Measurements from ENCODE around the gene ZKSCAN5.
A peak's percentile ranks its signal among the peaks of the same experiment; 100 is the strongest.
"Not testable (repeated sequence)": the region's sequence is repeated elsewhere in the genome, so short reads cannot be mapped to it uniquely, and the experiment has no call there.

Gene ZKSCAN5

DNA sequence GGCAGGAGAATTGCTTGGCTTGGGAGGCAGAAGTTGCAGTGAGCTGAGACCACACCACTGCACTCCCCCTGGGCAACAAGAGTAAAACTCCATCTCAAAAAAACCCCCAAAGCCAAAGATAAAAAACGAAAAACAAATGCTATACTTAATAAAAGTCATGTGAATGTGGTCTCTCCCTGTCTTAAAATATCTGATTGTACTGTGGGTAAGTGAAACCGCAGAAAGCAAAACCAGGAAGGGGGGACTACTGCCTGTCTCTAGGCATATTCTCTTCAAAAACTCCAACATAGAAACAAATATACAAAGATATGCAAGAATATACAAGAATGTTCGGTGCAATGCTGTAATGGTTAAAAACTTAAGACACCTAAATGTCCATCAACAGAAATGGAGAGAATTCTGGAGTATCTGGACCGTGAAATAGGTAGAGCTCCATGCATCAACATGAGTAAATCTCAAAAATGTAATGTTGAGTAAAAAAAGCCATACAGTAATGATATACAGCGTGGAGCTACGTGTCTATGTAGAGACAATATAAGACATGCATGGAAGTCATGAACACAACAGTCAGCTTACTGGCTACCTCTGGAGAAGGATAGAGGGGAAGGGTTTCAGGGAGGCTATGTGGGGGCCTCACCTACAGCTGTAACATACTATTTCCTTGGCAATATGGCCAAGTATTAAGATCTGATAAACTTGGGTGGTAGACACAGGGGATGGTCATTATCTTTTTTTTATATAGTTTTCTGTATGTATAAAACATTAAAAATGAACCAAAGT lies 6.5 kb upstream of the ZKSCAN5 start:
- no peak for DNase-seq (ENCODE audit: low read depth)

DNA sequence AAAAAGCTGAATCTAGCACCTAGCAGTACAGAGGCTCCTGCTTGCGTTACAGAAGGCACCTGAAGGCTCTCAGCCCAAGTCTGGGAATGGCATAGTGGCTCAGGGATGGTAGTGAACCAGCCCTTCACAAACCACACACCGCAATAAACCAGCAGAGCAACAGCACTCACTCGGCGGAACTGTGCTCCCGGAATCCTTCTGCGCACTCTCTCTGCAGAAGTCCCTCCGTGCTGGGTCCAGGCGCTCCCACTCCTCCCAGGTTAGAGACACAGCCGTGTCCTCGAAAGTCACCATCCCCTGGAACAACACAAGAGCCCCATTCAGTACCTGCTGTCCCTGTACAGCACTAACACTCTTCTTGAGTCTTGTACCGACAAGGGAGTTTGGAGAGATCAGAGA lies 5.9 kb upstream of the ZKSCAN5 start:
- DNase-seq (ENCODE audit: low read depth): no peak

- DNase-seq (ENCODE audit: low read depth): no peak
These were observed 5.1 kb upstream of the ZKSCAN5 start for GRCh38 chr7:99499371-99499720.

GRCh38 chr7:99499721-99500636 lies 4.5 kb upstream of the ZKSCAN5 start, which contains the start of gene ZNF394:
Gene ZNF394 (minus strand): TSS chr7:99500281. CDS start chr7:99500093, 188 bp downstream.
- peak; percentile 84 for DNase-seq (ENCODE audit: low read depth)

DNA sequence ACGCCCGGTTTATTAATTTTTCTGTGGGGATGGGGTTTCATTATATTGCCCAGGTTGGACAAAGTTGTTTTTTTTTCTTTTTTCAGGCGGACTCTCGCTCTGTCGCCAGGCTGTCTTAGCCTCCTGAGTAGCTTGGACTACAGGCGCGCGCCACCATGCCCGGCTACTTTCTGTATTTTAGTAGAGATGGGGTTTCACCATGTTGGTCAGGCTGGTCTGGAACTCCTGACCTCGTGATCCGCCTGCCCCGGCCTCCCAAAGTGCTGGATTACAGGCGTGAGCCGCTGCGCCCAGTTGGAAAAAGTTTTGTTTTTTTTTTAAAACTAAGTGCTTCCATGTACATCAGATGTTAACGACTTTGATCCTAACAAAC lies 3.8 kb upstream of the ZKSCAN5 start:
- DNase-seq (ENCODE audit: low read depth): no peak

DNA sequence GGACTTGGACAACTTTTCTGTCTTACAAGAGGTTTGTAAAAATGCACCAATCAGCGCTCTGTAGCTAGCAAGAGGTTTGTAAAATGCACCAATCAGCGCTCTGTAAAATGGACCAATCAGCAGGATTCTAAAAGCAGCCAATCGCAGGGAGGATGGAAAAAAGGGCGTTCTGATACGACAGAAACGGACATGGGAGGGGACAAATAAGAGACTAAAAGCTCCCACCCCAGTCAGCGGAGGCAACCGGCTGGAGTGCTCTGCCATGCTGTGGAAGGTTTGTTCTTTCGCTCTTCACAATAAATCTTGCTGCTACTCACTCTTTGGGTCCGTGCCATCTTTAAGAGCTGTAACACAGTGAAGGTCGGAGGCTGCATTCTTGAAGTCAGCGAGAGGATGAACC lies 3.2 kb upstream of the ZKSCAN5 start:
- not testable (repeated sequence) for DNase-seq (ENCODE audit: low read depth)

- DNase-seq (ENCODE audit: low read depth): peak; percentile 89
These were observed 220 bp upstream of the ZKSCAN5 start for GRCh38 chr7:99504281-99504602.

DNA sequence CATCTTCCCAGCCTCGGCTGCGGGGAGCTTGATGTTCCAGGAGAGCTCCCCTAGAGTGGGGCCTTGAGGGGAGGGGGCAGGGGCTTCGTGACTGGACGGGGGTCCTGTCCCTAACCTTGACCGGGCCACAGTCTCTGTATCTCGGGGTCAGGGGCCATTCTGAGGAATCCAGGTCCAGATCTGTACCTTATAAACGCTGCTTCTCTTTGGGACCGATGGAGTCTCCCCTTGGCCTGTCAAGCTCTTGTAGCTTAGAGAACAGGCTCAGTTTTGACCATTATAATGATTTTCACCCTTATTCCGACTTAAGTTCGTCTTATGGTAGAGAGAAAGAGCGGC lies 831 bp downstream of the ZKSCAN5 start:
- DNase-seq (ENCODE audit: low read depth): no peak

- DNase-seq (ENCODE audit: low read depth): no peak
These were observed 9.6 kb downstream of the ZKSCAN5 start for GRCh38 chr7:99514050-99514449.

DNA sequence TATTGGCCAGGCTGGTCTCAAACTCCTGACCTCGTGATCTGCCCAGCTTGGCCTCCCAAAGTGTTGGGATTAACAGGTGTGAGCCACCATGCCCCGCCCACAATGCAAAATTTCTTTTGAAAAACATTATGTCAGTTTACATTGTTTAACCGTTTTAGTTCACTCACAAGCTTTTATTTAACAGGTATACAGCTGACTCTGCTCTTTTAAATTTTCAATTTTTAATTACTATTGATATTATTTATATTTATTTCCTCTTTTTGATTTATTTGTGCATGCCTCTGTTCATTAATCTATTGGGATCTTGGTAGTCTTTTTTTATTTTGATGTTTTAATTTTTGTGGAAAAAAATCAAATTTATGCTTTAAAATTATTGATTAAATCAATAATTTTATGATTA lies 16.9 kb downstream of the ZKSCAN5 start:
- DNase-seq (ENCODE audit: low read depth): no peak

- no peak for DNase-seq (ENCODE audit: low read depth)
These were observed 21.4 kb downstream of the ZKSCAN5 start for GRCh38 chr7:99525713-99526440.

- no peak for DNase-seq (ENCODE audit: low read depth)
These were observed 26.9 kb downstream of the ZKSCAN5 start for GRCh38 chr7:99531354-99531765.

- DNase-seq (ENCODE audit: low read depth): no peak
These were observed 31.2 kb downstream of the ZKSCAN5 start for GRCh38 chr7:99535667-99536066.

DNA sequence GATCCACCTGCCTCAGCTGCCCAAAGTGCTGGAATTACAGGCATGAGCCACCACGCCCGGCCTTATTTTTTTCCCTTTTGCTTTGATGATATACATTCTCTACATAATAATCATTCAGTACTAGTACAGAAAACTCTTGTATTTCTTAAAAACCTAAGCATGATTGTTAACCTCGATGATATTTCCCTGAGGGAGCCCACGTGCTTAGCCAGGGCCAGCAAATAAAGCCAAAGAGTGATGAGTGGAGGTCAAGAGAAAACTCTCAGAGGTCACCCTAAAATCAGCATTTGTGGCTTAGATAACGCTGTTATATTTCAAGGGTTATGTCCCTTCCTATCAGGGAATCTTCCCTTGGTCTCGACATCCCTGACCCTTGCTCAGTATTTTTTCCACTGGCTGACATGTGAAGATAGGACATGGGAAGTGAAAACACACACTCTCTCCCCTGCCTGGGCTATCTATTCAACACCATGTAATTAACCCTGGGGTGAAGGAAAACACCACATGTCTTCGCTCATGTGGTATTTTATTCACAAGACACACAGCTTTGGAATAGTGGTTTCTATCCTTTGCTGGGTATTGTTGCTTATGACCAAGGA lies 34.9 kb downstream of the ZKSCAN5 start:
- DNase-seq (ENCODE audit: low read depth): no peak

- DNase-seq (ENCODE audit: low read depth): no peak
These were observed 36.1 kb downstream of the ZKSCAN5 start for GRCh38 chr7:99540542-99540941.

- no peak for DNase-seq (ENCODE audit: low read depth)
These were observed 36.8 kb downstream of the ZKSCAN5 start for GRCh38 chr7:99541212-99541611.

GRCh38 chr7:99543081-99543671 lies 38.7 kb downstream of the ZKSCAN5 start:
- no peak for DNase-seq (ENCODE audit: low read depth)

GRCh38 chr7:99543916-99544315 lies 39.5 kb downstream of the ZKSCAN5 start:
- DNase-seq (ENCODE audit: low read depth): no peak

DNA sequence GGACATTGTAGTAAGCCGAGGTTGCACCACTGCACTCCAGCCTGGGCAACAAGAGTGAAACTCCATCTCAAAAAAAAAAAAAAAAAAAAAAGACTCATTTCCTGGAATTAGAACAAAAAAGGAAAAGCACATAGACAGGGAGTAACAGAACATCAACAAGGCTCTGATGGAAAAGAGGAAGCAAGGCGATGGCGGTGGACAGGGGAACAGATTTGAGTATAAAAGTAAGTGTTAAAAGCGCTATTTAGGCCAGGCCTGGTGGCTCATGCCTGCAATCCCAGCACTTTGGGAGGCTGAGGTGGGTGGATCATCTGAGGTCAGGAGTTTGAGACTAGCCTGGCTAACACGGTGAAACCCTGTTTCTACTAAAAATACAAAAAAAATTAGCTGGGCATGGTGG lies 40.8 kb downstream of the ZKSCAN5 start:
- not testable (repeated sequence) for DNase-seq (ENCODE audit: low read depth)

GRCh38 chr7:99549545-99549944 lies 45.1 kb downstream of the ZKSCAN5 start:
- DNase-seq (ENCODE audit: low read depth): not testable (repeated sequence)

GRCh38 chr7:99551334-99551733 lies 46.9 kb downstream of the ZKSCAN5 start:
- no peak for DNase-seq (ENCODE audit: low read depth)
